Measurements from ENCODE around the gene CLSTN2.

CLSTN2 gene

DNA sequence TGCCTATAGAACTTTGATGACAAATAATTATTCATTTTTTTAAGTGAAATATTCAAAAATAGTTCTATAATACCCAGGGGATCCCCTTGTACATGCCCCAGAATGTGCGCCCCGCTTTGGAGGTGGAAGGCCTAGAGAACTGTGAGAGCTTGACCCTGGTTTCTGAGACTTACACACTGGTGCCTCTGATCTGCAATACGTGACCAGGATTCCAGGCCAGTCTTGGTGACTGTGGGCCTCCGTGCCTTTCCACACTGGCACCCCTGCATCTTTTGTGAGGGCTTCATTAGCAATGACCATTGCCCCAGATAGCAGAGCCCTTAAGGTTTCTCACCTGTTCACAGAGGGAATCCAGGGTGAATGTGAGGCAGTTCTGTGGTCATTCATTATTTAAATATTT is 44.0 kb downstream of the CLSTN2 start:
- TF ChIP-seq, protein P1, sequence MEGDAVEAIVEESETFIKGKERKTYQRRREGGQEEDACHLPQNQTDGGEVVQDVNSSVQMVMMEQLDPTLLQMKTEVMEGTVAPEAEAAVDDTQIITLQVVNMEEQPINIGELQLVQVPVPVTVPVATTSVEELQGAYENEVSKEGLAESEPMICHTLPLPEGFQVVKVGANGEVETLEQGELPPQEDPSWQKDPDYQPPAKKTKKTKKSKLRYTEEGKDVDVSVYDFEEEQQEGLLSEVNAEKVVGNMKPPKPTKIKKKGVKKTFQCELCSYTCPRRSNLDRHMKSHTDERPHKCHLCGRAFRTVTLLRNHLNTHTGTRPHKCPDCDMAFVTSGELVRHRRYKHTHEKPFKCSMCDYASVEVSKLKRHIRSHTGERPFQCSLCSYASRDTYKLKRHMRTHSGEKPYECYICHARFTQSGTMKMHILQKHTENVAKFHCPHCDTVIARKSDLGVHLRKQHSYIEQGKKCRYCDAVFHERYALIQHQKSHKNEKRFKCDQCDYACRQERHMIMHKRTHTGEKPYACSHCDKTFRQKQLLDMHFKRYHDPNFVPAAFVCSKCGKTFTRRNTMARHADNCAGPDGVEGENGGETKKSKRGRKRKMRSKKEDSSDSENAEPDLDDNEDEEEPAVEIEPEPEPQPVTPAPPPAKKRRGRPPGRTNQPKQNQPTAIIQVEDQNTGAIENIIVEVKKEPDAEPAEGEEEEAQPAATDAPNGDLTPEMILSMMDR (conservative IDR thresholded peaks at IDR 0.05; ENCODE audit: low read depth, low read length): no peak

DNA sequence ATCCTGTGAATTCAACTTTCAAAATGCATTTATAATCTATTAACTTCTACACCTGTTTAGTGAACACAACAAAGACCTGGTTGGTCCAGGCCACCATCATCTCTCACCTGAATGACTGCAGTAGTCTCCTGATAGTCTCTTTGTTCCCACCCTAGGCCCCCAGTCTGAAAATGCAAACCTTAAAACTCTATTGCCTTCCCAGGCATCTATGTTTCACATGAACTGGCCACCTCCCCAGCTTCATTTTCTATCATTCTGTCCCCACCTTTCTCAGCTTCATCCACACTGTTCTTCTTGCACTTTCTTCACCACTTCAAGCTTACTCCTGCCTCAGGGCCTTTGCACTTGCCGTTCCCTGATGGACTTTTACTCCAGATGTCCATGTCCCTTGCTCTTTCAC is 45.0 kb downstream of the CLSTN2 start:
- Histone ChIP-seq H3K79me2 (ENCODE audit: insufficient read depth, low read depth) (no peaks in the 10 kb centered on the region), H3K36me3 (ENCODE audit: insufficient read depth) (no peaks in the 10 kb centered on the region), H3K27ac (no peak overlapping the region), H3K9ac (no peak overlapping the region), H2AFZ (ENCODE audit: low read depth) (no peak overlapping the region), H3K4me1 (ENCODE audit: low read depth, poor library complexity, severe bottlenecking) (no peaks in the 10 kb centered on the region), H3K27me3 (ENCODE audit: insufficient read depth, low read depth) (no peaks in the 10 kb centered on the region), H3K4me3 (IDR thresholded peaks at IDR 0.05; ENCODE audit: insufficient read depth, low read depth, low read length) (no peak overlapping the region), H3K4me2 (no peak overlapping the region), H4K20me1 (ENCODE audit: insufficient read depth) (no peaks in the 10 kb centered on the region)
- TF ChIP-seq, protein P1 (conservative IDR thresholded peaks at IDR 0.05; ENCODE audit: low read depth, low read length): no peak

More for the DNA sequence above, 44.0 kb downstream of the CLSTN2 start:
- Histone ChIP-seq H4K20me1 (ENCODE audit: insufficient read depth) (no peaks in the 10 kb centered on the region), H3K9ac (no peak overlapping the region), H3K4me1 (ENCODE audit: low read depth, poor library complexity, severe bottlenecking) (no peaks in the 10 kb centered on the region), H3K27me3 (ENCODE audit: insufficient read depth, low read depth) (no peaks in the 10 kb centered on the region), H3K79me2 (ENCODE audit: insufficient read depth, low read depth) (no peaks in the 10 kb centered on the region), H3K4me2 (no peak overlapping the region), H3K36me3 (ENCODE audit: insufficient read depth) (no peaks in the 10 kb centered on the region), H2AFZ (ENCODE audit: low read depth) (no peak overlapping the region), H3K4me3 (IDR thresholded peaks at IDR 0.05; ENCODE audit: insufficient read depth, low read depth, low read length) (no peak overlapping the region), H3K27ac (no peak overlapping the region)

DNA sequence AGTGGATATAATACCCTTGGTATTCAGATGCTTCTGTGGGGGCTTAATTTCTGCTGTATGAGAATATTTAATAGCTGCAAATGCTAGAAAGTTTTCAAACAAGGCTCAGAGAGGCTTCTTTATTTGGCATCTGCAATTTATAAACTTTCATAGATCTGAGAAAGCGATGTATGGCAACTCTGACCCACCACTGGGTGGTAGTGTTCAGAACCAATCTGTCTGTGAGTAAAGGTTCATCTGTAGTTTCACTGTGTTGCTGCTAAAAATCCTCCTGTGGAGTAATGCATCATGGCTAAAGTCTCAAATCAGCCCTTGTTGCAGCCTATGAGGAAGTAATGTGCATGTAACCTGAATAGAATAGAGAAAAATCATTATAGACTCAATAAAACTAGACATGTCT is 47.4 kb downstream of the CLSTN2 start:
- Histone ChIP-seq H3K4me2 (no peak overlapping the region), H3K9ac (no peak overlapping the region), H3K27me3 (ENCODE audit: insufficient read depth, low read depth) (no peaks in the 10 kb centered on the region), H3K4me3 (IDR thresholded peaks at IDR 0.05; ENCODE audit: insufficient read depth, low read depth, low read length) (no peak overlapping the region), H3K36me3 (ENCODE audit: insufficient read depth) (no peaks in the 10 kb centered on the region), H3K27ac (no peak overlapping the region), H4K20me1 (ENCODE audit: insufficient read depth) (no peaks in the 10 kb centered on the region), H3K79me2 (ENCODE audit: insufficient read depth, low read depth) (no peaks in the 10 kb centered on the region), H3K4me1 (ENCODE audit: low read depth, poor library complexity, severe bottlenecking) (no peaks in the 10 kb centered on the region), H2AFZ (ENCODE audit: low read depth) (no peak overlapping the region)
- TF ChIP-seq, protein P1 (conservative IDR thresholded peaks at IDR 0.05; ENCODE audit: low read depth, low read length): no peak

DNA sequence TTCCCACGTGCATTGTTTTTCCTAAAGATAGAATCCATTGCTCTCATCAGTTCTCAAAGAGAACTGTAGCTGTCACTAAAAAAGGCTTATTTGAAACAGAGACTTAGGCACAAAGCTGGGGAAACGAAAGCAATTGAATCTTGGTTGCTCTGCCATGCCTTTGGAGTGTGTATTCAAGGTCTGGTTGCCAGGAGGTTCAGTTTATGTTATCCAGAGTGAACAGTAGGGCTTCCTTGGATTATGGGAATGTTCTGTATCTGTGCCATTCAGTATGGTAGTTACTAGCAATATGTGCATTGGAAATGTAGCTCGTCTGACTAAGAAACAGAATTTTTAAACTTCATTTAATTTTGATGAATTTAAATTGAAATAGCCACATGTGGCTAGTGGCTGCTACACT is 50.6 kb downstream of the CLSTN2 start:
- TF ChIP-seq, protein P1 (conservative IDR thresholded peaks at IDR 0.05; ENCODE audit: low read depth, low read length): no peak
- no peaks in the 10 kb centered on the region for H3K4me1 ChIP-seq (ENCODE audit: low read depth, poor library complexity, severe bottlenecking)
- no peak overlapping the region for H3K4me2 ChIP-seq
- H2AFZ ChIP-seq (ENCODE audit: low read depth): no peak overlapping the region
- no peaks in the 10 kb centered on the region for H3K27me3 ChIP-seq (ENCODE audit: insufficient read depth, low read depth)
- H4K20me1 ChIP-seq (ENCODE audit: insufficient read depth): no peaks in the 10 kb centered on the region
- H3K36me3 ChIP-seq (ENCODE audit: insufficient read depth): no peaks in the 10 kb centered on the region
- H3K27ac ChIP-seq: no peak overlapping the region
- no peak overlapping the region for H3K4me3 ChIP-seq (IDR thresholded peaks at IDR 0.05; ENCODE audit: insufficient read depth, low read depth, low read length)
- H3K9ac ChIP-seq: no peak overlapping the region
- H3K79me2 ChIP-seq (ENCODE audit: insufficient read depth, low read depth): no peaks in the 10 kb centered on the region
